HFF-Myc (cell line): Measurements from ENCODE around the gene ENPP7.
A peak's percentile ranks its signal among the peaks of the same experiment; 100 is the strongest.

Experiments
- DNase-seq: peaks from one replicate; pipeline ENCODE4 v3.0.0-alpha.2; 2011; ENCODE audit warnings: low read depth; ENCODE audit errors: extremely low read depth
- H3K4me3 ChIP-seq: replicated peaks from 2 replicates; pipeline ENCODE4 v1.5.1; 2011; ENCODE audit warnings: low read depth, mild to moderate bottlenecking, control low read depth, low read length
- TF ChIP-seq, protein P1 (sequence below): IDR thresholded peaks from 2 replicates; pipeline ENCODE4 v1.5.1; 2012; ENCODE audit warnings: mild to moderate bottlenecking, low read depth, low read length, control low read depth; ENCODE audit errors: missing control alignments

Gene ENPP7

DNA sequence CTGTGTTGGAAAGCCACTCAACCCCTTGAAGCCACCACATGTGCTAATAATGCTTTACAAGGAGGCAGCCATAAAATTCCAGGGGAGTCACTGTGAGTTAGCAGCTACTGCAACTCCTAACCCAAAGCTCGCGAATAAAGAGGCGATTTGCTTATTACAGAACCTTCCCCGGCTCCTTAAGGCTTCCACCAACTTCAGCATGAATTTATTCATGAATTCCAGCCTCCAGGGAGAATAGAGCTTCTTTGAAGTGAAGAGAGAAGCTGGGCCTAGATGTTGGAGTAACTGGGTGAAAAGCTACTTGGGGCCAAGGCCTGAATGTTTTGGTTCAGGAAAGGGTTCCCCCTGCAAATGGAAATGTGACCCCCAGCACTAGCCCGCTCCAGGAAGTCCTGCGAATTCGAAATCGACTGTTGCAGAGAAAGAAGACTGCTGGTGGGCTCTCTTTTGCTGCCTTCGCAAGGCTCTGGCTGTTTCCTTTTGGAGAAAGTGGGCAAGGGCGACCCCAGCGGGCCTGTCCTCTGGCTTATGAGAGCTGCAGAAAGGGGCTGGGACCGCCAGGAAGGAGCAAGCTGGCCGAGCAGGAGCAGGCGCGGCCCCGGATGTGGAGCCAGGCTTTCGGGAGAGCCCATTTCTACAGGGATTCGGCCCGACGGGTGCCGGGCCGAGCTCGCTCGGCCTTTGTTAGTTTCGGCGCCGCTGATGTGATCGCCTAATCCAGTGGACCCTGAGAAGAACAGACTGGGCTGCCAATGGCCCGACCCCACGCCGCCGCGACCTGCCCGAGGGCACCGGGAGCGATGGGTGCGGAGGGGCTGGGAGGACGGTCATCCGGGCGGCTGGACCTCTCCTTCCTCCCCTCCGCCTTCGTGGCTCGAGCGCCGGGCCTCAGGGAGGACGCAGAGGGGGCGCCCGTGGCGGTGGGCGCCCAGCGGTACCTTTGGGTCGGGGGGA is 58.5 kb downstream of the ENPP7 start:
- no peak overlapping the region for H3K4me3 ChIP-seq

DNA sequence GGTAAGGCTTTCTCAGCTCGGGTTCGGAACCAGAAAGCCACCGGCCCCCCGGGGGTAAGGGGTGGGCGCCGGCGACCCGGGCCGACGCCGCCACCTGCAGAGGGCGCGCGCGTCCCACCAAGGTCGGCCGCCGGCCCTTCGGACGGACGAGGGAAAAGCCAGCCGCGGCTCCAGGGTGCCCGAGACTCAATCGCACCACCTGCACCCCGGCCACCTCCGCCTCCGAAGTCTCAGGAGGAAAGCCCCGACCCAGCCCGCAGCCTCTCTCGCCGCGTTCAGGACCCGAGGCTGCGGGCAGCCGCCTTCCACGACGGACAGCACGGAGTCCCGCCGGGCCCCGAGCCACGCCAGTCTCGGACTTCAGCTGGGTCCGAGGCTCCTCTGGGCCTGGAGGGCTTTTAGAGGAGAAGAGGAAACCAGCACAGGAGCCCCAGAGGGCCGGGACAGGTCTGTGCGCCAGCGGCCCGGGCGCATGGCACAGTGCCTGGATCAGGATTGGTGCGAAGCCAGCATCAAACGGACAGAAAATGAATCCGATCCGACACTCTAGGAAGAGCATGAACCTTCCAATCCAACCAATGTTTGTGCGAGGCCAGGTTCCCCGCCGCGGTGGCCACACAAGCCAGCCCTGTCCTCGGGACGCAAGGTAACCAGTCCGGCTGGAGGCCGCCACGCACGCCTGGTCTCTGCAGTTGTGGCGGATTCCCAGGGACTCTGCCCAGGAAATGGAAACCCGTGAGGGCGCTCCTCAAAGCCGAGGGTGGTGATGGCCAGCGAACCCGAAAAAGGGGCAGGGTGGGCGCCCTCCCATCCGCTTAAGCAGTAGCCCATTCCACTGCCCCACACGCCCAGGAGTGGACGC is 59.4 kb downstream of the ENPP7 start:
- TF ChIP-seq, protein P1, sequence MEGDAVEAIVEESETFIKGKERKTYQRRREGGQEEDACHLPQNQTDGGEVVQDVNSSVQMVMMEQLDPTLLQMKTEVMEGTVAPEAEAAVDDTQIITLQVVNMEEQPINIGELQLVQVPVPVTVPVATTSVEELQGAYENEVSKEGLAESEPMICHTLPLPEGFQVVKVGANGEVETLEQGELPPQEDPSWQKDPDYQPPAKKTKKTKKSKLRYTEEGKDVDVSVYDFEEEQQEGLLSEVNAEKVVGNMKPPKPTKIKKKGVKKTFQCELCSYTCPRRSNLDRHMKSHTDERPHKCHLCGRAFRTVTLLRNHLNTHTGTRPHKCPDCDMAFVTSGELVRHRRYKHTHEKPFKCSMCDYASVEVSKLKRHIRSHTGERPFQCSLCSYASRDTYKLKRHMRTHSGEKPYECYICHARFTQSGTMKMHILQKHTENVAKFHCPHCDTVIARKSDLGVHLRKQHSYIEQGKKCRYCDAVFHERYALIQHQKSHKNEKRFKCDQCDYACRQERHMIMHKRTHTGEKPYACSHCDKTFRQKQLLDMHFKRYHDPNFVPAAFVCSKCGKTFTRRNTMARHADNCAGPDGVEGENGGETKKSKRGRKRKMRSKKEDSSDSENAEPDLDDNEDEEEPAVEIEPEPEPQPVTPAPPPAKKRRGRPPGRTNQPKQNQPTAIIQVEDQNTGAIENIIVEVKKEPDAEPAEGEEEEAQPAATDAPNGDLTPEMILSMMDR = peak; percentile 73
- DNase-seq = no peak
- H3K4me3 ChIP-seq = no peak overlapping the region

More for the DNA sequence above, 58.5 kb downstream of the ENPP7 start:
- DNase-seq = no peak
- TF ChIP-seq, protein P1 = no peak

DNA sequence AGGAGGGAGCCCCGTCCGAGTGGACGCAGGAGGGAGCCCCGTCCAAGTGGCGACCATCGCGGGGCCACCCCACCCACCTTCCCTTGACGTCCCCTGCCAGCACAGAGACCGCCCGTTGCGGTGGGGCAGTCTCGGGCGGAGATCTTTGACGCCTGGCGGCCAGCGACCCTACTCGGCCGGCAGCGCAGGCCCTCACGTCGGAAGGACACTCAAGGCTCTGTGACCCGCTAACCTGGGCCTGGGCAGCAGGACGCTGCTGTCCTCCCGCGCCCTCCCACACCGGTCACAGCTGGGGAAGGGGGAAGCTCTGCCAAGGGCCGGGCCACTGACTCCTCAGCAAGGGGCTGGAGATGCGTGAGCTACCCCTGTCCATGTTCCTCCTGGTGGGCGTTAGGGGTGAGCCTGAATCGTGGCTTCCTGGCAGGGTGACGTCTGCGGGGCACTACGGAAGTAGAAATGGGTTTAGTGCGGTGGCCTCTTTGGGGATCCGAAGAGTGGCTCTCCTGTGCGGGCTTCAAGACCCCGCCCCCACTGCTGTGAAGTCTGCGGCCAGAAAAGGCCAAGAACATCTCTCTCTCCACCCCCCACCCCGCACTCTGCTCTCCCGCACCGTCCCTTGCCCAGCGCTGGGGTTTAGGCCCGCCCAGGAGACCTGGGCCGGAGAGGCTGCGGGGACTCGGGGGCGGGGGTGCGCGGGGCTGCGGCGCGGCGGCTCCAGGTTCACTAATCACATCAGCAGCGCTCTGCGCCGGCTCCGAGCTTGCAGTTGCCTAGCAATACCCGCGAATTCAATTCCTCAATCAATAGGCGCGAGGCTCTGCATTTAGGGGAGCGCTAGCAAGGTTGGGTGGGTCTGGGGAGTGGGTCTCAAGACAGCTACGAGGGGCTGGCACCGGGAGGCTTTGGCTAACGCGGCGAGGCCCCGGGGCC is 60.3 kb downstream of the ENPP7 start:
- TF ChIP-seq, protein P1 = no peak
- H3K4me3 ChIP-seq = no peak overlapping the region
- DNase-seq = no peak

DNA sequence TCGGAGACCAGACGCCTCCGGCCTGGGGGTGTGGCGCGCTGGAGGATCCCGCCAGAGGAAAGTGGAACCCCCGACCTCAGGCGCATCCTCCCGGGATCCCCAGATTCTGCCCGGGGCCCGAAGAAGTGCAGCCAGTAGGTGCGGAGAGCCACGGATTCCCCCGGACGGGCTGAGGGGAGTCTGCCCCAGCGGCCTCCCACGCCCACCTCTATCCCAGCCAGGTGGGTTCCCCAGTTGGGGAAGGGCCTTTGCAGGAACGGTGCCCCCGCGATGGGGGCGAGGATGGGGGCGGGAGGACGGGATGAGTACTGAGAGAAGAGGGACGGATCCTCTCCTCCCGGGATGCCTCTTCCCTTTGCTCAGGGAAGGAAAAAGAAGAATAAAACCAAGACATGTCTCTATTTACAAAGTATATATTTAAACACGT is 61.0 kb downstream of the ENPP7 start:
- H3K4me3 ChIP-seq = no peak overlapping the region
- TF ChIP-seq, protein P1 = no peak

More for the DNA sequence above, 61.0 kb downstream of the ENPP7 start:
- no peak for DNase-seq
